Esophagus muscularis mucosa (tissue), 4 donors: ENCODE measurements around the gene NRCAM. TPM values are rescaled to one million over a fixed set of nuclear protein-coding genes. Genes with fewer than 3 reads are reported as not detected.

ENCODE experiments used
- DNase-seq: peaks from one replicate; pipeline ENCODE4 v3.0.0-alpha.2; 2017; ENCODE audit errors: extremely low spot score
- H3K27ac ChIP-seq, 4 donors: fragments of 200-600 bp; sonication (generic); replicated peaks in 1 of 4; 1 replicate in 3 of 4; 2 replicates in 1 of 4; pipeline ENCODE4 v1.5.1; 2016 to 2019; ENCODE audit warnings: mild to moderate bottlenecking in 1 of 4
- H3K27me3 ChIP-seq, 4 donors: fragments of 200-600 bp; sonication (generic); one replicate each; pipeline versions ENCODE4 v1.5.1 to v1.6.0; 2016 to 2019
- H3K36me3 ChIP-seq, 4 donors: fragments of 200-600 bp; sonication (generic); one replicate each; pipeline ENCODE4 v1.5.1; 2016 to 2019
- H3K4me1 ChIP-seq, 4 donors: fragments of 200-600 bp; sonication (generic); one replicate each; pipeline ENCODE4 v1.5.1; 2016 to 2019
- H3K4me3 ChIP-seq, 4 donors: fragments of 200-600 bp; sonication (generic); 1 replicate in 2 of 4; 2 replicates in 2 of 4; pipeline ENCODE4 v1.5.1; 2016 to 2019; ENCODE audit warnings: mild to moderate bottlenecking in 4 of 4, moderate library complexity in 1 of 4
- H3K9me3 ChIP-seq, 4 donors: fragments of 200-600 bp; sonication (generic); 1 replicate in 3 of 4; 2 replicates in 1 of 4; pipeline ENCODE4 v1.5.1; 2016 to 2019
- CTCF ChIP-seq, 3 experiments: fragments of 200-600 bp in 2 of 3; fragments of 450-650 bp in 1 of 3; sonication (generic) in 2 of 3; IDR thresholded peaks; one replicate each; pipeline ENCODE4 v1.5.1; 2017 to 2019; ENCODE audit warnings: antibody characterized with exemption in 3 of 3, mild to moderate bottlenecking in 2 of 3, moderate library complexity in 1 of 3
- EP300 ChIP-seq: sonication (generic); formaldehyde crosslinking; IDR thresholded peaks from one replicate; pipeline ENCODE4 v1.6.1; 2017; ENCODE audit warnings: antibody characterized with exemption
- POLR2A ChIP-seq: fragments of 450-650 bp; IDR thresholded peaks from one replicate; pipeline ENCODE4 v1.6.1; 2017; ENCODE audit warnings: antibody characterized with exemption, moderate library complexity, mild to moderate bottlenecking, low read depth
- POLR2AphosphoS5 ChIP-seq, 2 donors: sonication (generic); formaldehyde crosslinking; IDR thresholded peaks; one replicate each; pipeline ENCODE4 v1.6.1; 2017; ENCODE audit warnings: antibody characterized with exemption in 2 of 2
- WGBS: methylation state at CpG from one replicate; pipeline ENCODE4 v1.1.5; 2018; 5-methylcytosine and 5-hydroxymethylcytosine counted together
- intact Hi-C: fragments of 100-400 bp; cut with DNase I; formaldehyde crosslinking; loops from one replicate; pipeline ENCODE4 v1.15.1; 2023
- total RNA-seq, 4 donors: library from RNA; depleted of rRNA; stranded (reverse); fragments of >200 nt; gene quantifications; one replicate each; pipeline versions ENCODE4 v1.1.0 to v1.2.1, GENCODE V29; 2016

NRCAM gene
- total RNA-seq, 4 donors from 2014 or later: 2.9 to 5.2 (median 3.3) TPM

GRCh38 chr7:108197371-108198091 is 258.7 kb downstream of the NRCAM start:
- DNase-seq: no peak
- Histone ChIP-seq H3K9me3 (no peaks in the 10 kb centered on the region), H3K4me1 (no peaks in the 10 kb centered on the region), H3K4me3 (no peak overlapping the region), H3K27ac (no peak overlapping the region), H3K36me3 (no peaks in the 10 kb centered on the region), H3K27me3 (no peaks in the 10 kb centered on the region)
- intact Hi-C loops: no loop called here
- 84% methylated on average over 3 of the region's 3 CpGs for WGBS
- TF ChIP-seq CTCF (IDR thresholded peaks at IDR 0.05): no peak

GRCh38 chr7:108196004-108196403 is 260.2 kb downstream of the NRCAM start:
- H3K4me1 ChIP-seq: no peaks in the 10 kb centered on the region
- H3K4me3 ChIP-seq: no peak overlapping the region
- H3K27ac ChIP-seq: no peak overlapping the region
- 41% methylated on average over 1 of the region's 1 CpG for WGBS
- no peaks in the 10 kb centered on the region for H3K27me3 ChIP-seq
- H3K9me3 ChIP-seq: no peaks in the 10 kb centered on the region
- intact Hi-C loops: no loop called here
- no peak for TF ChIP-seq EP300
- TF ChIP-seq POLR2AphosphoS5 (IDR thresholded peaks at IDR 0.05): no peak
- no peak for TF ChIP-seq CTCF (IDR thresholded peaks at IDR 0.05)
- no peak for TF ChIP-seq POLR2A
- no peak for DNase-seq
- H3K36me3 ChIP-seq: no peaks in the 10 kb centered on the region

GRCh38 chr7:108193594-108194498 is 262.4 kb downstream of the NRCAM start:
- no peak for DNase-seq
- Histone ChIP-seq H3K9me3 (no peaks in the 10 kb centered on the region), H3K36me3 (no peaks in the 10 kb centered on the region), H3K4me1 (no peaks in the 10 kb centered on the region), H3K27me3 (no peaks in the 10 kb centered on the region), H3K4me3 (no peak overlapping the region), H3K27ac (no peak overlapping the region)
- WGBS: 63% methylated on average over 9 of the region's 9 CpGs
- intact Hi-C loops: no loop called here
- TF ChIP-seq CTCF (IDR thresholded peaks at IDR 0.05) (no peak), EP300 (no peak), POLR2AphosphoS5 (IDR thresholded peaks at IDR 0.05) (no peak), POLR2A (no peak)

- Histone ChIP-seq H3K4me1 (no peaks in the 10 kb centered on the region), H3K4me3 (no peak overlapping the region), H3K9me3 (no peaks in the 10 kb centered on the region), H3K36me3 (no peaks in the 10 kb centered on the region), H3K27me3 (no peaks in the 10 kb centered on the region), H3K27ac (no peak overlapping the region)
- TF ChIP-seq POLR2AphosphoS5 (IDR thresholded peaks at IDR 0.05) (no peak), CTCF (IDR thresholded peaks at IDR 0.05) (no peak), EP300 (no peak), POLR2A (no peak)
- intact Hi-C loops: no loop called here
- DNase-seq: no peak
- WGBS: 84% methylated on average over 4 of the region's 4 CpGs
Observed at GRCh38 chr7:108190891-108191290, 265.3 kb downstream of the NRCAM start.
